ENCODE results near the gene TRAPPC2B. TPM values are rescaled to one million over a fixed set of nuclear protein-coding genes. Genes with fewer than 3 reads are reported as not detected.

TRAPPC2B gene
- total and polyA plus RNA-seq, 7 donors = 9.2 to 28.1 (median 21.3) TPM

DNA sequence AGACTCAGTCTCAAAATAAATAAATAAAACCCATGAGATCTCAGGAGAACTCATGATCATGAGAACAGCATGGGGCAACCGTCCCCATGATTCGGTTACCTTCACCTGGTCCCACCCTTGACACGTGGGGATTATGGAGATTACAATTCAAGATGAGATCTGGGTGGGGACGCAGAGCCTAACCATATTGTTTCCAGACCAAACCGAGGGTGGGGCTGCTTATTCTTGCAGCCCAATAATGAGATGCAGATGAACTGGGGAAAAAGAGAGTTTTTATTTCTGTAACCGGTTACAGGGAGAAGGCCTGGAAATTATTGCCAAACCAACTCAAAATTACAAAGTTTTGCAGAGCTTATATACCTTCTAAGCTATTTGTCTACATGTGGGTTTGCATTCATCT lies 12.8 kb downstream of the TRAPPC2B start:
- intact Hi-C loops (cut with DNase I) = no loop called here
- Histone ChIP-seq H3K4me3 (no peak overlapping the region), H3K27ac (no peak overlapping the region), H3K4me1 (peaks cover 0 to 5% (median 0%) of the 10 kb centered on the region in 4 donors), H3K27me3 (no peaks in the 10 kb centered on the region), H3K36me3 (peaks cover 6 to 69% (median 32%) of the 10 kb centered on the region in 4 donors), H3K9me3 (peaks cover 10 to 23% (median 14%) of the 10 kb centered on the region in 4 donors)
- 92 to 96% methylated on average over 6 of the region's 6 CpGs for WGBS, 2 donors
- DNase-seq = no peak
- TF ChIP-seq, protein P1, sequence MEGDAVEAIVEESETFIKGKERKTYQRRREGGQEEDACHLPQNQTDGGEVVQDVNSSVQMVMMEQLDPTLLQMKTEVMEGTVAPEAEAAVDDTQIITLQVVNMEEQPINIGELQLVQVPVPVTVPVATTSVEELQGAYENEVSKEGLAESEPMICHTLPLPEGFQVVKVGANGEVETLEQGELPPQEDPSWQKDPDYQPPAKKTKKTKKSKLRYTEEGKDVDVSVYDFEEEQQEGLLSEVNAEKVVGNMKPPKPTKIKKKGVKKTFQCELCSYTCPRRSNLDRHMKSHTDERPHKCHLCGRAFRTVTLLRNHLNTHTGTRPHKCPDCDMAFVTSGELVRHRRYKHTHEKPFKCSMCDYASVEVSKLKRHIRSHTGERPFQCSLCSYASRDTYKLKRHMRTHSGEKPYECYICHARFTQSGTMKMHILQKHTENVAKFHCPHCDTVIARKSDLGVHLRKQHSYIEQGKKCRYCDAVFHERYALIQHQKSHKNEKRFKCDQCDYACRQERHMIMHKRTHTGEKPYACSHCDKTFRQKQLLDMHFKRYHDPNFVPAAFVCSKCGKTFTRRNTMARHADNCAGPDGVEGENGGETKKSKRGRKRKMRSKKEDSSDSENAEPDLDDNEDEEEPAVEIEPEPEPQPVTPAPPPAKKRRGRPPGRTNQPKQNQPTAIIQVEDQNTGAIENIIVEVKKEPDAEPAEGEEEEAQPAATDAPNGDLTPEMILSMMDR (IDR thresholded peaks at IDR 0.05) = no peak
- TF ChIP-seq POLR2AphosphoS5 (IDR thresholded peaks at IDR 0.05) (no peak), POLR2A (IDR thresholded peaks at IDR 0.05) (no peak), EP300 (IDR thresholded peaks at IDR 0.05) (no peak)

- peaks cover 0 to 5% (median 0%) of the 10 kb centered on the region in 4 donors for H3K4me1 ChIP-seq
- H3K27me3 ChIP-seq = no peaks in the 10 kb centered on the region
- intact Hi-C loops (cut with DNase I) = no loop called here
- peaks cover 3 to 57% (median 27%) of the 10 kb centered on the region in 4 donors for H3K36me3 ChIP-seq
- H3K9me3 ChIP-seq = peaks cover 10 to 23% (median 14%) of the 10 kb centered on the region in 4 donors
- no peak overlapping the region for H3K27ac ChIP-seq
- no peak for DNase-seq
- WGBS, 2 donors = 95 to 97% methylated on average over 3 of the region's 3 CpGs
- no peak overlapping the region for H3K4me3 ChIP-seq
- no peak for TF ChIP-seq EP300 (IDR thresholded peaks at IDR 0.05)
- TF ChIP-seq POLR2A (IDR thresholded peaks at IDR 0.05) = no peak
- TF ChIP-seq POLR2AphosphoS5 (IDR thresholded peaks at IDR 0.05) = no peak
- TF ChIP-seq, protein P1 (IDR thresholded peaks at IDR 0.05) = no peak
Observed at GRCh38 chr19:57377498-57378146, 14.3 kb downstream of the TRAPPC2B start.

DNA sequence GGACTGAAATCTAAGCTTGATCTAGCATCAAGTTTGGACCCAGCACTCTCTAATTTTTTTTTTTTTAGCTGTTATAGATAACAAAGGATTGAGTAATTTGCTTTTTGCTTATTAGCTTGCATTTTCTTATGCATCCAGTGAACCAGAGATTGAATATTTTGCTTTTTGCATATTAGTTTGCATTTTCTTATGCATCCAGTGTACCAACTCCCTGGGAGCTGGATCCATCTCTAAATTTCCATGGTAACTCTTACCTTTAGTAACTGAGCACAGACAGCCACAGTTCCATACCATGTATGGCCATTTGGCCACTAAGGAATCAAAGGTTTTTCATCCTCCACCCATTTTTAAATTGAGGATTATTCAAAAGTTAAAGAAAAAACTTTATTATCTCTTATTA lies 17.6 kb downstream of the TRAPPC2B start:
- no peak overlapping the region for H3K27ac ChIP-seq
- DNase-seq = no peak
- TF ChIP-seq, protein P1 (IDR thresholded peaks at IDR 0.05) = no peak
- no peak for TF ChIP-seq POLR2AphosphoS5 (IDR thresholded peaks at IDR 0.05)
- TF ChIP-seq POLR2A (IDR thresholded peaks at IDR 0.05) = no peak
- TF ChIP-seq EP300 (IDR thresholded peaks at IDR 0.05) = no peak
- no peaks in the 10 kb centered on the region for H3K27me3 ChIP-seq
- intact Hi-C loops (cut with DNase I) = no loop called here
- no peak overlapping the region for H3K4me3 ChIP-seq
- H3K4me1 ChIP-seq = peaks cover 0 to 5% (median 0%) of the 10 kb centered on the region in 4 donors
- peaks cover 0 to 29% (median 22%) of the 10 kb centered on the region in 4 donors for H3K36me3 ChIP-seq
- H3K9me3 ChIP-seq = peaks cover 10 to 23% (median 14%) of the 10 kb centered on the region in 4 donors

GRCh38 chr19:57382806-57383488 lies 19.6 kb downstream of the TRAPPC2B start:
- H3K27me3 ChIP-seq = no peaks in the 10 kb centered on the region
- H3K9me3 ChIP-seq = peaks cover 3 to 11% (median 4%) of the 10 kb centered on the region in 4 donors
- TF ChIP-seq POLR2AphosphoS5 (IDR thresholded peaks at IDR 0.05) (no peak), POLR2A (IDR thresholded peaks at IDR 0.05) (no peak), EP300 (IDR thresholded peaks at IDR 0.05) (no peak)
- TF ChIP-seq, protein P1 (IDR thresholded peaks at IDR 0.05) = no peak
- H3K27ac ChIP-seq = no peak overlapping the region
- H3K4me3 ChIP-seq = no peak overlapping the region
- WGBS, 2 donors = 82% methylated on average over 7 of the region's 7 CpGs
- H3K36me3 ChIP-seq = peaks cover 0 to 9% (median 3%) of the 10 kb centered on the region in 4 donors
- intact Hi-C loops (cut with DNase I) = no loop called here
- H3K4me1 ChIP-seq = peaks cover 0 to 5% (median 0%) of the 10 kb centered on the region in 4 donors
- DNase-seq = no peak

Data from sigmoid colon (tissue), 7 donors.